RWPE1 (cell line): ENCODE results near the gene VTI1A.

ENCODE experiments used
- CTCF ChIA-PET: fragments of 350-600 bp; sonication (Branson Sonifier 250); formaldehyde crosslinking; extraction: SDS; loops from one replicate; lab custom pipeline; 2021; lab: Yijun Ruan, JAX
- POLR2A ChIA-PET: fragments of 400-600 bp; formaldehyde crosslinking; extraction: SDS; loops from one replicate; lab custom pipeline; 2020; ENCODE audit warnings: antibody characterized with exemption; ENCODE audit not compliant: low non-redundant PET; lab: Yijun Ruan, JAX
- DNase-seq: peaks from one replicate; pipeline ENCODE4 v3.0.0; 2012; ENCODE audit warnings: low spot score
- H3K27ac ChIP-seq: fragments of 450-650 bp; 2 replicates; pipeline ENCODE4 v1.5.1; 2017
- TF ChIP-seq, protein P1 (sequence below): fragments of 450-650 bp; conservative IDR thresholded peaks from 2 replicates; pipeline ENCODE4 v1.5.1; 2017; ENCODE audit warnings: low read depth, mild to moderate bottlenecking

Gene VTI1A

DNA sequence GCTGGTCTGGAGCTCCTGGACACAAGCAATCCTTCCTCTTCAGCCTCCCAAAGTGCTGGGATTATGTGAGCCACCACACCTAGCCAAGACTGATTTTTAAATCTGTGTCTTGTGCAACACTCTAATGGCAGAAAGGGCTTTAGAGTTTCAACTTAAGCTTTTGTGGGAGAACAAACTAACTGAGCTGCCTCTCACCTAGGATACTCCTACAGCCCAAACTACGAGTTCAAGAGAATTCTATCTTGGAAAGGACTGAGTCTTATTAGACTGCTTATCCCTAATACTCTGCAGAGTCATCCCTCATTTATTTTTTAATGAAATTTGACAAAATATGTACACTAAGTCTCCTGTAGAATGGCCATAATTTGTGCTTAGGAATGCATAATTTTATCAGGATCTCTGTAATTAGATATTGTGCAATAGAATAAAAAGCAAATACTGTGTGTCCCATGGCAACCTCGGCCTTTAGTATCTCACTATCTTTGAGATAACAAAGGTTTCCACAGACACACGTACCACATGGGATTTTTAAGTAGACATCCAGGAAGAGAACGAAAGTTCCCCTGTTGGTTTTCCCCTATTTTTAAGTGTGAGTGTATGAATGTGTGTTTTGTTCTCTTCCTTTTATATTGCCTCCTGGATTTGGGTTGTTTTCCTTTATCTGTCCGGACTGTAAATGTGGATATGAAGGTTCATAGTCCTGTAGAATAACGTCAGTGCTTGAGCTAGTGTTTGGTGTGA, 303.6 kb downstream of the VTI1A start:
- TF ChIP-seq, protein P1, sequence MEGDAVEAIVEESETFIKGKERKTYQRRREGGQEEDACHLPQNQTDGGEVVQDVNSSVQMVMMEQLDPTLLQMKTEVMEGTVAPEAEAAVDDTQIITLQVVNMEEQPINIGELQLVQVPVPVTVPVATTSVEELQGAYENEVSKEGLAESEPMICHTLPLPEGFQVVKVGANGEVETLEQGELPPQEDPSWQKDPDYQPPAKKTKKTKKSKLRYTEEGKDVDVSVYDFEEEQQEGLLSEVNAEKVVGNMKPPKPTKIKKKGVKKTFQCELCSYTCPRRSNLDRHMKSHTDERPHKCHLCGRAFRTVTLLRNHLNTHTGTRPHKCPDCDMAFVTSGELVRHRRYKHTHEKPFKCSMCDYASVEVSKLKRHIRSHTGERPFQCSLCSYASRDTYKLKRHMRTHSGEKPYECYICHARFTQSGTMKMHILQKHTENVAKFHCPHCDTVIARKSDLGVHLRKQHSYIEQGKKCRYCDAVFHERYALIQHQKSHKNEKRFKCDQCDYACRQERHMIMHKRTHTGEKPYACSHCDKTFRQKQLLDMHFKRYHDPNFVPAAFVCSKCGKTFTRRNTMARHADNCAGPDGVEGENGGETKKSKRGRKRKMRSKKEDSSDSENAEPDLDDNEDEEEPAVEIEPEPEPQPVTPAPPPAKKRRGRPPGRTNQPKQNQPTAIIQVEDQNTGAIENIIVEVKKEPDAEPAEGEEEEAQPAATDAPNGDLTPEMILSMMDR, result no peak
- CTCF ChIA-PET, result interaction anchor here (0.6 to 1.3 kb wide), 3 partner anchors 13 to 422 kb away, joined by 3 to 4 read pairs (median 3); no protein-coding TSS in a partner anchor
- H3K27ac ChIP-seq, result no peak overlapping the region
- POLR2A ChIA-PET, result no interaction called here
- DNase-seq, result no peak

DNA sequence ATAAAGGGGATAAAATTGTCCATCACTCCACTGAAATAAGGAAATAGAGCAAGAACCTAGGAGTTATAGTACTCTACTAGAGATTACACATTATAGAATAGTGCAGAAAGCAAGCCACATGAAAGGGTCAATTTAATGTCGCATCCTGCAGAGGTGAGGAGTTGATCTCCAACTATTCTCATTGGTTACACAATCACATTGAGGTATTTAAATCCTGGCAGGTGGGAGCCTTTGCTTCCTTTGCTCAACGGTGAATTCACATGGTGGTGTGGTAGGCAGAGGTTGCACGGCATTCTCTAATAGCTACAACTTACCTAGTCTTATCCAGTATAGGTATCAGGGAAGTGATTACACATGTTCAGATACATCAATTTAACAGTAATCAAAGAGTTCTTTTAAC, 304.6 kb downstream of the VTI1A start:
- no peak overlapping the region for H3K27ac ChIP-seq
- ChIA-PET CTCF (no interaction called here), POLR2A (no interaction called here)
- DNase-seq, result no peak
- TF ChIP-seq, protein P1, result no peak

DNA sequence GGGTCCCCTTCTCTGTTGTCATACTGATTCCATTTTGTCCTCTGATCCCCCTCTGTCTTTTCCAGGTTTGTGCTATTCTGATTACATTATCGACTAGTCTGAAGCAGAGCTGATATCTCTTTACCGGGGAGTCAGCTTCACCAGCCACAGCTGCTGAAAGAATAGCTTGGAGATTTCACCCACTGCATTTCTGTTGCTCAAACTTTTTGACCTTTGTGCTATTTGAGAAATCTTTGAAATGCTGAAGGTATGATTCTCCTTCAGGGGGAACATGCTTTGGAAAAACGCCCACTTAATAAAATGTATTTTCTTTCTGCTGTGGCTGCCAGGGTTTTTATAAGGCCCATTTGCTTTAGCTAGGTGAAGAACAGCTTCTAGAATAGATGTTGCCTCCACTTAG, 305.3 kb downstream of the VTI1A start:
- ChIA-PET POLR2A (no interaction called here), CTCF (no interaction called here)
- H3K27ac ChIP-seq, result no peak overlapping the region
- no peak for DNase-seq
- TF ChIP-seq, protein P1, result no peak

DNA sequence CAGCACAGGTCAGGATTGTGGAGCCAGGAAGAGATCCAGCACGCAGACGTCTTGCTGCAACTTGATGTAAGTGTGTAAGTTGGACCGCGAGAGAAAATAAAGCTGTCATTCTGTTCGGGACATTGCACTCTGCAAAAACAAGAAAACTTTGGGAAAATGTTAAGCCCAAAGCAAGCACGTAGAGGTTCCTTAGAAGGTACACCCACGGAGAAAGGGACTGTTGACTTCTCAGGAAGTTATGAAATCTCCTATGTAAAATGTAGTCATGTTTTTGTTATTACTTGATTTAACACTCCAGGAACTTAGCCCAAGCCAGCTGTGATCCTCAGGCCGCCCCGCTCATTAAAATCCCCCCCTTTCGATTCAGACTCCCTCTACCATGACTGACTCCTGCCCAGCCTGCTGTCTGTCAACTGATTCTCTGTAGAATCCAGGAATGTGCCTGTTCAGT, 307.0 kb downstream of the VTI1A start:
- H3K27ac ChIP-seq, result no peak overlapping the region
- CTCF ChIA-PET, result interaction anchor here (0.6 to 0.7 kb wide), 3 partner anchors 29 to 1708 kb away, joined by 3 to 5 read pairs (median 4); no protein-coding TSS in a partner anchor
- POLR2A ChIA-PET, result no interaction called here
- TF ChIP-seq, protein P1, result no peak
- DNase-seq, result no peak

DNA sequence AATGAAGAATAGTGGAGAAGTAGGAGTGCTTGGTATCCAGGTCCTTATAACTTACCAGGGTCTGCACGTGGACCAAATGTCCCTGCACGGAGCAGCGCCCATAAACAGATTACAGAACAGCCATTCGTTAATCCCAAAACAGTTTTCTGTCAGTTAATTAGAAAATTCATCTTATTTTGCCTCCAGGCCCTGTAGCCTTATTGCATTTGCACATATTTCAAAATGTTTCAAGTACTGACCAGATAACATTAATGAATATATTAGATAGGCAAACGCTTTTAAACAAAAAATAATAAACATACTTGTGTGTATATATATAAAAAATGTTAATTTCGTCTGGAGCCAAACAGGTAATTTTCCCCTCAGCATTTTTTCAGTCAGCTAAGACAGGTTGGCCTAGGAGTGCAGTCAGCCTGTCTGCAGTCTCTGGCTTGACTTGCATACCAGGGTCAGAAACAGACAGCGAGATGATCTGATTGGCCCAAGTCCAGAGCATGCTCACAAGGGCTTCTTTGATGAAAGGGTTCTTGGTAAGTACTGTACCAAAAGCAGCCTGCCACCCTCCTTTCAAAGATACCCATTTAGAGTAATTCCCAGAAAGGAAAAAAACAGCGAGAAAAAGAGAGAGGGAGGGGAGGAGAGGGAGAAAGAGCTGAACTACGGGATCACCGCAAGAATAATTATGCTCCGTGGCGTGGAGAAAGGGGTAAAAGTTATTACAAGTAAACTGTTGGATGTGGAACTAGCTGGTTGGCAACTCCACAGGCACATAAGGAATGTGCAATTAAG, 308.6 kb downstream of the VTI1A start:
- no peak overlapping the region for H3K27ac ChIP-seq
- DNase-seq, result no peak
- TF ChIP-seq, protein P1, result no peak
- ChIA-PET POLR2A (no interaction called here), CTCF (no interaction called here)

DNA sequence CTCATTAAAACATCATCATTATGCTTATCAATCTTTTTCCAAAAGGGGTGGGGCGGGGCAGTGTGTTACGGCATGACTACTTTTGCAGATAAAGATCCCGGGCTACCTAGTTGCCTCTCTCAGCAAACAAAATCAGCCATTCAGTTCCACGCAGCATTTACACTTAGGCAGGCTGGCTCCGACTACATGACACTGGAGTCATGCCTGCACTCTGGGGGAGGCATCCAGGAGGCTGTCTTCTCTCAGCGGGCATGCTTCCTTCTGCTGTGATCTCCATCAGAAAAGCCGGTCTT, 309.2 kb downstream of the VTI1A start:
- ChIA-PET POLR2A (no interaction called here), CTCF (no interaction called here)
- no peak overlapping the region for H3K27ac ChIP-seq
- TF ChIP-seq, protein P1, result no peak
- DNase-seq, result no peak
